SIG-M5 treated with dmso at 0.1 percent for 504 hours (cell line): ENCODE results near the gene FXN.
A peak's percentile ranks its signal among the peaks of the same experiment; 100 is the strongest.
"Not testable (repeated sequence)": the region's sequence is repeated elsewhere in the genome, so short reads cannot be mapped to it uniquely, and the experiment has no call there.

Experiments used
- DNase-seq: peaks from one replicate; lab custom pipeline; 2025; ENCODE audit not compliant: unreplicated experiment; lab: John Stamatoyannopoulos, UW

FXN gene

GRCh38 chr9:69035438-69036308 is at the start of gene FXN:
FXN (plus strand) TSS chr9:69035752; CDS start chr9:69035783, 31 bp downstream.
- peak; percentile 60 for DNase-seq

DNA sequence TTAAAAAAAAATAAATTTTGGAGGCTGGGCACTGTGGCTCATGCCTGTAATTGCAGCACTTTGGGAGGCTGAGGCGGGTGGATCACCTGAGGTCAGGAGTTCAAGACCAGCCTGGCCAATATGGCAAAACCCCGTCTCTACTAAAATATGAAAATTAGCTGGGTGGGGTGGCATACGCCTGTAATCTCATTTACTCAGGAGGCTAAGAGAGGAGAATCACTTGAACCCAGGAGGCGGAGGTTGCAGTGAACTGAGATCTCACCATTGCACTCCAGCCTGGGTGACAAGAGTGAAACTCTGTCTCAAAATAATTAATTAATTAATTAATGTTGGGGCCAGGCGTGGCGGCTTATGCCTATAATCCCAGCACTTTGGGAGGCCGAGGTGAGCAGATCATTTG is 48.6 kb upstream of the FXN start:
- not testable (repeated sequence) for DNase-seq

DNA sequence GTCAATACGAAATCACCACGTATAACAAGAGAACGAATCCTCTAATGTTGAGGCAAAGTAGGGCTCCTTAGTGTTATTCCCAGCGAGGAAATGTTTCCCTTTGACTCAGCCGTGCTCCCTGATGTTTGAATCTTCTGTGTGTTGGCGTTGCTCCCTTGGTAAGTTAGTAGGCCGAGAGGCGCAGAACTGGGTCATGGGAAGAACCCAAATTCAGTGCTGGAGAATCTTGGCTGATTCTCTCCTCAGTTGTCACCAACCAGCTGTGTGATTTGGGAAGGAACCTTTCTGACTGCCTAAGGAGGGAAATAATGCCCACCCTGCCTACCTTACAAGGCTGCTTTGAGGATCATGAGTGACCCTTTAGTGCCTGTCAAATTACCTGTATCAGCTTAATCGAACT is 44.1 kb upstream of the FXN start:
- DNase-seq, result no peak

DNA sequence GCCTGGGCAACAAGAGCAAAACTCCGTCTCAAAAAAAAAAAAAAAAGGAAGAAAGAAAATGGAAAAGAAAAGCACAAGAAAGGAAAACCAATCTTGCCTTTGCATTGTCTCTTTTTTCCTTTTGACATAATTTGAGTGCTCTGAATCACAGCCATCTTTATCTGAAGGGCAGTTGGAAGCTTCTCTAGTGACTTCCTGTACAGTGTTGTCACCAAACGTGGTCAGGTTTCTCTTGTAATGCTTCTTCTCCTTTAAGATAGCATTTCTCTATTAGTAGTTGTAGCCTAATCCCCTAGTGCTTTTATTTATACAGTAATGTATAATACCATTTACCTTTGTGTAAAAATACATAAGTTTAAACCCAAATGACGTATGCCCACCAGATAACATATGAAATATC is 39.8 kb upstream of the FXN start:
- DNase-seq, result peak; percentile 2

DNA sequence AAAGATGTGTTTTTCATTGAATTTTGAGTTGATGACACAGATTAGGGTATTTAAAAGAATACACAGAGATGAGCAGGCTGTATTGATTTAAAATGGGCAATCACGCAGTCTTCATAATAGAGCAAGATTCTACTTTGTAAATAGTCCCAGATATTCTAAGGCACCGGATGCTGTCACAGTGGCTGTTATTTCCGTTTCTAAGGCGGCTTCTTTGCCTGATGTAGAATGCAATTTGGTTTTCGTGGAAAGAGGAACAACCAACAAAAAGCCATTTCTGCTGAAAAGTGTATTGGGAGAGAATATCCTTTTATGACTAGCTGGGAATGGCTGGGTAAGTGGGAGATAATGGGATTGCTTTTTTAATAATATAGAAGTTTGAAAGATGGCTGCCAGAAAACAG is 39.1 kb upstream of the FXN start:
- DNase-seq, result no peak

DNA sequence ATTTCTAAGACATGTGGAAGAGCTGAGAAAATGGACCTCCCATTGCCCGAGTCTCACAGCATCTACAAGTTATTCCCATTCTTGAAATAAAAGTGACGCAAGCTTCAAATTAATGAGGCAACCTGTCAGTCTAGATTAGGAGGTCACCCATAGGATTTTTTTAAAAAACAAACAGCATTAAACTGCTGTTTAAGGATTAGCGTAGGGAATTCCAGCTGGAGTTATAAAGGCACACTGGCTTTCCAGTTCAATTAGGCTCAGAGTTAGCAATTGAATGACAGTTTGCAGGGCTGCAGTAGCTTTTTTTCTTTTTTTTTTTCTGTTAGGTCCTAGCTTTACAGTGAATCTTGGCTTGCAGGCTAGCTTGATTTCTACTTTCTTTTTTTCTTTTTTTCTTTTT is 37.9 kb upstream of the FXN start:
- DNase-seq, result no peak

DNA sequence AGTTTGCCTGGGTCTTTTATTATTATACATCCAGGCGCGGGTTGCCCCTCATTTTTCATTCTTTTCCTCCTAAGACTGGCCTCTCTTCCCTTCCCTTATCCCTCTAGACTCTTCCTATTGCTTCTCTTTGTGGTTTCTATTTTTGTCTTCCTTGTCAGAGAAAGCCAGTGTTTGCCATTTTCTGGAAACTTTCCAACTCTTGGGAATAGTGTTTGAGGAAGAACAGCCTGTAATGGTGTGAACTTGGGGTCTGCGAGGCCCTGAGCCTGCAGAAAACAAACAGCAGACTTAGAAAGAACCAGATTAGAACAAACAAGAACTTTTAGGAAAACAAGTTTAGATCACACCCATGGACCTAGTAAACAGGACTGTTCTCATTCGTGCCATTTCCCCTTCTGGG is 37.2 kb upstream of the FXN start:
- no peak for DNase-seq

DNA sequence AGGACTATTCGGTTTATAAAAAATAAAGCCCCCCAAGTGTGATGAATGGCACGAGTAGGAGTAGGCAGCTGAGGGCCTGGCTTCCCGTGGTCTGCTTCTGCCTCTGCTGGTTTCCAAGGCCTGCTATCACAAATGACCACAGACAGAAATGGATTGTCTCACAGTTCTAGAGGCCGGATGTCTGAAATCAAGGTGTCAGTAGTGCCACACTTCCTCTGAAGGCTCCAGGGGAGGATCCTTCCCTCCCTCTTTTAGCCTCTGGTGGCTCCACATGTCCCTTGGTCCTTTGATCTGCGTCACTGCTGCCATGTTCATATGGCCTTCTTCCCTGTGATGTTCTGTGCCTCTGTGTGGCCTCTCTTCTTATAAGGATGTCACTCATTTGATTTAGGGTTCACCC is 36.7 kb upstream of the FXN start:
- no peak for DNase-seq

- DNase-seq, result peak; percentile 77
Observed at GRCh38 chr9:68999393-69000105, 36.0 kb upstream of the FXN start.

DNA sequence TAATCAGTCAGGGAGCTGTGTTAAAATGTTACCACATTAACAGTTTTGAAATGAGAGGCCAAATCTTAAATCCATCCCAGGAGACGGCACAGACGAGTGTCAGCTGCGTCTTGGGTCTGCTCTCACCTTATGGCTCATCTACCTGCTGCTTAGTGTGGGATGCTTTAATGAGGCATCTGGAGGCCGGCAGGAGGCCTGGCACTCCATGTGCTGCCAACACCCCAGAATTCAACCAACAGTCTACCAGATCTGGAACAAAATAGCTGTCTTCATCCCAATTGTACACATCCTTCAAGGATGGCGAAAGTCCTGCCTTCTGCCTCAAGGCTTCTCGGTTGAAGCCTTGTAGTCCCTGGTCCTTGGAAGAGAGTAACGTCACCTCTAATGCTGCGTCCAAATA is 33.6 kb upstream of the FXN start:
- no peak for DNase-seq

GRCh38 chr9:69003051-69003450 is 32.5 kb upstream of the FXN start:
- DNase-seq, result no peak

DNA sequence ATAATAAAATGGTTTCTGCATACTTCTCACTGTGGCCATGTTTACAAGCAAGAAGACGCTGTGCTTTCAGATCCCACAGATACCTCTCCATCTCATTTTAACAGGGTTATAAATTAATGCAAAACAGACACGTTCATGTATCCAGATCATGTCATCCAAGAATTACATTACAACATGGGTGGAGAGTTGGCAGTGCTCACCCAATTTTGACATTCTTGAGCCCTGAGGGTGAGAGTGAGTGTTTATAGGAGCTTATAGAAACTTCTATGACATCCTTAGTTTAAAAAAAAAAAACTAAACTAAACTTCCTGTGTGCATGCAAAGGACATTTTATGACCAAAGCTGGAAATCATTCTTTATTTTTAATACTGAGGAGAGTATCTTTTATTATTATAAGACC is 30.7 kb upstream of the FXN start:
- no peak for DNase-seq

GRCh38 chr9:69009708-69010107 is 25.8 kb upstream of the FXN start:
- no peak for DNase-seq

- DNase-seq, result no peak
Observed at GRCh38 chr9:69012696-69013381, 22.7 kb upstream of the FXN start.

DNA sequence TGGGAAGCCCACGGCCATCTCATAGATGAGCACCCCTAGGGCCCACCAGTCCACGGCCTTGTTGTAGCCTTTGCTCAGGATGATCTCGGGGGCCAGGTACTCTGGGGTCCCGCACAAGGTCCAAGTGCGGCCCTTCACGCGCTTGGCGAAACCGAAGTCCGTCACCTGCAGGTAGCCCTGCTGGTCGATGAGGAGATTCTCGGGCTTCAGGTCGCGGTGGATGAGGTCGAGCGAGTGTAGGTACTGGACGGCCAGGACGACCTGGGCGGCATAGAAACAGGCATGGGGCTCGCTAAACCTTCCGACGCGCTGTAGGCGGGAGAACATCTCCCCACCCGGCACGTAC is 22.2 kb upstream of the FXN start:
- no peak for DNase-seq

DNA sequence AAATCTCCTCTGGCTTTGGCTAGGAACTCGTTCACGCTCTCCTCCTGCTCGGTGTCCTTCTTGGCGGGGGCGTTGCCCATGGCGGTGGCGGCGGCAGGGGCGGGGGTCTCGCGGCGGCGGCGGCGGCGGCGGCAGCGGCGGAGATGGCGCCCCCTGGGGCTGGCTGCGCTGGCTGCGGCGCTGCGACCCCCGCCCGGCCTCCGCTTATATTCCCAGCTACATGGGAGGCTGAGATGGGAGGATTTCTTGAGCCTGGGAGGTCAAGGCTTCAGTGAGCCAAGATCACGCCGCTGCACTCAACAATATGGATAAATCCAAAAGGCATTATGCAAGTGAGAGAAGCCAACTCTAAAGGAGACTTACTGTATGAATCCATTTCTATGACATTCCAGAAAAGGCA is 21.5 kb upstream of the FXN start, which contains the start of gene PRKACG:
Gene PRKACG (minus strand): TSS at position 101 of the 400 bp plus-strand sequence. CDS start 21 bp downstream, at position 80.
- no peak for DNase-seq

- DNase-seq, result no peak
Observed at GRCh38 chr9:69016191-69017096, 19.1 kb upstream of the FXN start.

DNA sequence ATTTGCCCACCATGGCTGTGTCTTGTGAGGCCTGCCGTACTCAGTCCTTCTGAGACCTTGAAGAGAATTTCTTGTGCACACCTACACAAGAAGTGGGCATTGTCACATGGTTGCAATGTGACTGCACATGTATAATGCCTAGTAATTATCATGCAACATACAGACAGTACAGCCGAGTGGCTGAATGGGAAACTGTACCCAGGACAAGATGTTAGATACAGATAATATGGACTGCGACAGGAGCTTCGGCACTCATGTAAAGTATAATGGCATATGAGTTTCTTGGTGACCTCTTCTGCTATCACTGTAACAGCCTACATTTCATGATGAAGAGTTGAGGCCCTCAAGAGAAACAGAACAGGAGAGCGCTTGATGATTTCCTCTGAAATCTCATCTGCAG is 16.8 kb upstream of the FXN start:
- DNase-seq, result no peak

GRCh38 chr9:69019808-69020207 is 15.7 kb upstream of the FXN start:
- DNase-seq, result no peak

DNA sequence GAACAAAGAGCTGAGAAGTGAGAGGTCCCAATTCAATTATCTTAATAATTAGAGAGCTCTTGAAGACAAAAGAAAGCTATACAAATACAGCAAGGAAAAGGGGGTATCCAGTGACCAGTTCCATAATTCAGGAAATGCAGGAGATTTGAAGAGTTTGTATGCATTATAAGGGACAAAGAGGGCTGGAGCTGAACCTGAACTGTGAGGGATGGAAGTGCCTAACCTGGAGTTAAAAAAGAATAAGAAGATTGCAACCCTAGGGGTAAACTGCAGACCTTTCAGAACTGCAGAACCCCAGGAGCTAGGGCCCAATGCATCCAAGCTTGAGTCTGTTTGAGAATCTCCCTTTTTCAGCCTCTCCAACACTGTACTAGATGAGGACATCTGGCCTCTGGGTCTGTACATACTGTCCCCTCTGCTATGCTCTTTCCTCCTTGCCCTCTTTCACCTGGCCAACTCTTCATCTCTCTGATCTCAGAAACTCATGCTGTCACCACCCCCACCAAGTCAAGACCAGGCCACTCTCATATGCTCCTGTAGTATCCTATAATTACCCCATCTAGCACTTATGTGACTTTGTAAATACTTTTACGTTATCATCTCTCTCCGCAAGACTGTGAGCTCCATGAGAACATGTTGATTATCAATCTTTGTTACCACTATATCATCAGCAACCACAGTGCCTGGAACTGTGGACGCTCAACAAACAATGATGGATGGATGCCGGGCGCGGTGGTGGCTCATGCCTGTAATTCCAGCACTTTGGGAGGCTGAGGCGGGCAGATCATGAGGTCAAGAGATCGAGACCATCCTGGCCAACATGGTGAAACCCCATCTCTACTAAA is 15.0 kb upstream of the FXN start:
- no peak for DNase-seq
